COLO829 (cell line): ENCODE measurements around the gene CD1E.
"Not testable (repeated sequence)": the region's sequence is repeated elsewhere in the genome, so short reads cannot be mapped to it uniquely, and the experiment has no call there.

Experiments
- DNase-seq: peaks from one replicate; pipeline ENCODE4 v3.0.0; 2012; ENCODE audit warnings: low spot score

CD1E gene

DNA sequence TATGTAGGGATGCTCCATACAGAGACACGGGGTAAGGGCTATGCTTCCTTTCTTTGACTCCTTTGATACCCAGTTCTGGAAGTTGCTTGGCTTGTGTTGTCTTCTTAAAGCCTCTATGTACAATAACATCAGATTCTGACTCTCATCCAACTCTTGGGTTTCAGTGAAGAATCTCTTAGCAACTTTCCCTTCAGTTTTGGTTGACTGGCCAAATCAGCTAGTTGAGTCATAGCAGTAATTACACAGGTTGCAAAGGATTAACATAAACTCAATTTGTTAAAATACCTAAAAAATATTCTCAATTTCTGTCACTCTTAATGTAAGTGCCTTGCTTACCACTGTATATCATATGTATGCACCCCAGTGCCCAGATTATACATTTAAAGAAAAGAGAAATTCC lies 9.2 kb downstream of the CD1E start:
- no peak for DNase-seq

DNA sequence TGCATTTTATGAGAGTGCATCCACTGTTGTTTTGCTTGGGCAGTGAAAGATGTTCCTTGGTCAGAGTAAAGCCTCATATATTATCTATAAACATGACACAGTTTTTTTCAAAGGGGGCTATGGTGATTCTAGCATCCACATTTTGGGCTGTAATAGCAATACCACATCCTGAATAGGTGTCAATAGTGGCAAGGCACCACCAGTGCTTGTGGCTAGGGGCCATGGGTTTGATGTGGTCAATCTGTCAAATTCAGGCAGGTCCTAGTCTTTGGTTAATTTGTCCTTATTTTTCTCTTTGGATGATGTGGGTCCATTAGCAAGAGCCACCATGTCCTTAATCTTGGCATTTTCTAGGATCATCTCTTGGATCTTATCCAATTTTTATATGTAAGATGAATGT lies 13.1 kb downstream of the CD1E start:
- DNase-seq: no peak

DNA sequence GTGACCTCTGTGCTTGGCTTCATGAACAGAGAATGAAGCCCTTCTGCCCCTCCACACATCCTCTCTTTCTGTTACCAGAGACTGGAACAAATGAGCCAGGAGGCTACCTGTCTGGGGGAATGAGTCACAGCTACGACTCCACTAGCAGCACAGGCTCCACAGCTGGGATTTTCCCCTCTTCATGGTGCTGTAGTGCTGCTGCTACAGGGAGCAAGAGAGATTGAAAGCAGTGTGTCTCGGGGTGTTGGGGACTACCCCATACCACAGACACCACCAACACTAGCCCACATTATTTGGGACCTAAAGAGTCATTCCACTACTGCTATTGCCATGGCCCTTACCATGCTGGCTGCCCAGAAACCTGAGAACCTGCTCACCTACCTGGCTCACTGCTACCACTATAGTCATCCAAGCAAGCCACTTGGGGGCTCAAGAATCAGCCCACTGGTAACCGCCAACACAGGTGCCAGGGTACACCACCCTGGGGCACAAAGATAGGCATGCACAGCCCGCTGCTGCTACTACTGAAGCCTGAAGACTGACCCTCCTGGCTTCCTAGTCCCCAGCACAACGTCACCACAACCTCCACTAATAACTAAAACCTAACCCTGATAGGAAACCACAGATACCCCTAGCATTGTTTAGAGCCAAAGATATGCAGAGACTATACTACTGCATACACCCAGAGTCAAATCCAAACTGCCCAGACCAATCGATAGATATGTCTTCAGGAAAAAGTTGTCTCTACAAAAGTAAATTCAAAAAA lies 17.7 kb downstream of the CD1E start:
- no peak for DNase-seq

GRCh38 chr1:158374101-158374500 lies 20.4 kb downstream of the CD1E start:
- not testable (repeated sequence) for DNase-seq

- DNase-seq: no peak
Observed at GRCh38 chr1:158374860-158375259, 21.2 kb downstream of the CD1E start.

DNA sequence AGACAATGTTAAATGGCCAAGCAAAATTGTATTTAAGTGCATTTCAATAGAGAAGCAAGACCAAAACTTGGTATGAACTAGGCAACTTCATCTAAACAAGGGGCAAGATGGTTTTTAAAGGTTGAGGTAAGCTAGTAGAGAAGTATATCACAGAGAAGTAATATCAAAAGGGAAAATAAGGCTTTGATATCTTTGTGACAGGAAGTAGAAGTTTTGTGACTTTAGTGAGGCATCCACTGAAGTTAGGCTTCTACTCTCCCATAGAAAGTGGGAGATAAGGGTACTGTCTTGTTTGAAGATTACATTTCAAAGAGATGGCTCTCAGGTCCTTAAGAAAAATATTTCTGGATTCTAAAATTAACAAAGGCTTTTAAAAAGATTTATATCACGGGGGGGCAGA lies 36.6 kb downstream of the CD1E start:
- DNase-seq: no peak

GRCh38 chr1:158391099-158391498 lies 37.4 kb downstream of the CD1E start:
- no peak for DNase-seq

DNA sequence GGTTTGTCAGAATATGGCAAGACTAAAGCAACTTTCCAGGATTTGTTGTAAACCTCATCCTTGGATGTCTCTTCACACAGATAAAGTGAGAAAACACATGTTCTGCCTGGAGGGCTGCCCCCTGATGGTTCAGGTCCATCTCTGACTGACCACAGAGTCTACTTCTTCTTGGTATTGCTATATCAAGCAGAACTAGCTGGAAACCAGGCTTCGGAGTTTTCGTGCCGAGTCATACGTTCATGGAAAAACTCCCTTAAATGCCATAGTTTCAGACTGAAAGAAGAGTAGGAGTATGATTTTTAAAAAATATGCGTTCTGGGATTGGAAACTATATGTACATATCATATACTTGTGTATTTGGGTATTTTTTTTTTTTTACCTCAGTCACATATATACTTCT lies 39.8 kb downstream of the CD1E start:
- DNase-seq: no peak

GRCh38 chr1:158396646-158397045 lies 43.0 kb downstream of the CD1E start:
- no peak for DNase-seq

GRCh38 chr1:158398818-158399514 lies 45.3 kb downstream of the CD1E start, which contains the start of gene OR10T2:
TSS of gene OR10T2 (minus strand) at chr1:158399466. CDS start at chr1:158399466, 0 bp downstream.
- no peak for DNase-seq

DNA sequence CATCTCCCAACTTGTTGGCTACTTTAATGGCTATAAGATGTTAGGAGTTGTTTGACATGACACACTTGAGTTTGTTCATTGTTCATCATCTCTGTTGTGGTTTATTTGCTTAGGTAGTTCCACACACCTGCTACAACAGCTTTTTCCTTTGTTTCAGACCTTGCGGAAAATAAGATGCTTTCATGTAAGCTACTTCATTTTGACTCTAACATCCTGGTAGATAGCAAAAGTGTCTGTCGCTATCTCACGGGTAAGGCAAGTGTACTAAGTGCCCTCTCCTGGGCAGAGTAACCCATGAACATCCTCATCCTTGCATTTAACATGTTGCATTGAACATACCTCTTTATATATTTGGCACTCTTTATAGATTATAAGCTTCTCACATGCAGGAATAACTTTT lies 47.2 kb downstream of the CD1E start:
- DNase-seq: no peak

DNA sequence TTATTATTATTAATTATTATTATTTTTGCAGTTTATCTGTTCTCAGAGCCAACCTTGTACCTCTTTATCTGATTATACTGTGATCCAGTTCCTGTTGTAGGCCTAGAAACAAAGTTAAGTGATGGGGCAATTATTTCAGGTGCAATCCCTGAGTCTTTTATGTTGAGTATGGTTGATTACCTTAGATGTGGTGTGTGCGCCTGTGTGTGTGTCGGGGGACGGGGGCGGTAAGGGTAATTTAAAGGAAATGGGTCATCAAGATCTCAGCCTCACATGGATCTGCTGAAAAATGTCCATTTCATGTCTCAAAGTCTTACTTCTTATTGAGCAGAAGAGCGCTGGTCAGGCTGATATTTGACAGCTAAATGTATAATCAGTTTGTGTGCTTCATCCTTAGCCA lies 53.4 kb downstream of the CD1E start:
- DNase-seq: no peak
